ENCODE data around the gene PPP2R5A.

The PPP2R5A gene

GRCh38 chr1:212254853-212255363 is 30.3 kb upstream of the PPP2R5A start:
- Histone ChIP-seq H4K8ac (ENCODE audit: low read depth, low read length) (no peak overlapping the region), H3K14ac (ENCODE audit: low read length) (no peak overlapping the region), H2BK12ac (ENCODE audit: low read length) (no peak overlapping the region), H2BK120ac (ENCODE audit: insufficient read depth, low read length, poor library complexity) (no peak overlapping the region), H3K27ac (ENCODE audit: low read depth, low read length) (no peak overlapping the region), H2AFZ (ENCODE audit: insufficient read depth, low read length, poor library complexity) (no peak overlapping the region), H3K18ac (ENCODE audit: low read length) (no peak overlapping the region), H3K27me3 (ENCODE audit: insufficient read depth, low read length) (no peaks in the 10 kb centered on the region), H3K79me2 (ENCODE audit: control insufficient read depth, insufficient read depth, low read length, poor library complexity) (no peaks in the 10 kb centered on the region), H3K4me2 (ENCODE audit: low read length) (no peak overlapping the region), H4K12ac (ENCODE audit: low read depth, low read length) (no peak overlapping the region), H3K4me3 (ENCODE audit: low read depth, low read length) (no peak overlapping the region), H3K4ac (ENCODE audit: low read depth, low read length) (no peak overlapping the region), H3K9me3 (ENCODE audit: insufficient read depth, low read depth, low read length) (no peaks in the 10 kb centered on the region), H2BK5ac (ENCODE audit: low read depth, low read length, poor library complexity) (no peak overlapping the region), H3K79me1 (ENCODE audit: low read length) (no peaks in the 10 kb centered on the region), H4K91ac (ENCODE audit: low read depth, low read length) (no peak overlapping the region), H3K36me3 (ENCODE audit: control insufficient read depth in 1 of 2, insufficient read depth in 2 of 2, low read length in 2 of 2) (no peaks in the 10 kb centered on the region), H3K9ac (ENCODE audit: low read length) (no peak overlapping the region), H2AK5ac (ENCODE audit: low read length) (no peak overlapping the region), H3K4me1 (ENCODE audit: control insufficient read depth in 1 of 2, insufficient read depth in 2 of 2, low read length in 2 of 2) (no peaks in the 10 kb centered on the region), H3K23ac (ENCODE audit: low read length) (no peak overlapping the region)
- no CpG with 5 or more reads among the region's 7 CpGs for WGBS (ENCODE audit: extremely low coverage, insufficient coverage, insufficient read length)
- DNase-seq = no peak

- H4K12ac ChIP-seq (ENCODE audit: low read depth, low read length) = no peak overlapping the region
- no peak overlapping the region for H3K27ac ChIP-seq (ENCODE audit: low read depth, low read length)
- H3K27me3 ChIP-seq (ENCODE audit: insufficient read depth, low read length) = no peaks in the 10 kb centered on the region
- H2BK5ac ChIP-seq (ENCODE audit: low read depth, low read length, poor library complexity) = no peak overlapping the region
- no peak overlapping the region for H3K23ac ChIP-seq (ENCODE audit: low read length)
- H3K9ac ChIP-seq (ENCODE audit: low read length) = no peak overlapping the region
- WGBS (ENCODE audit: extremely low coverage, insufficient coverage, insufficient read length) = no CpG with 5 or more reads among the region's 9 CpGs
- H3K36me3 ChIP-seq (ENCODE audit: control insufficient read depth in 1 of 2, insufficient read depth in 2 of 2, low read length in 2 of 2) = no peaks in the 10 kb centered on the region
- no peak overlapping the region for H3K4me3 ChIP-seq (ENCODE audit: low read depth, low read length)
- no peaks in the 10 kb centered on the region for H3K9me3 ChIP-seq (ENCODE audit: insufficient read depth, low read depth, low read length)
- no peak overlapping the region for H2AFZ ChIP-seq (ENCODE audit: insufficient read depth, low read length, poor library complexity)
- H2BK12ac ChIP-seq (ENCODE audit: low read length) = no peak overlapping the region
- H3K4ac ChIP-seq (ENCODE audit: low read depth, low read length) = no peak overlapping the region
- H4K91ac ChIP-seq (ENCODE audit: low read depth, low read length) = no peak overlapping the region
- H2AK5ac ChIP-seq (ENCODE audit: low read length) = no peak overlapping the region
- no peaks in the 10 kb centered on the region for H3K79me1 ChIP-seq (ENCODE audit: low read length)
- no peak overlapping the region for H3K4me2 ChIP-seq (ENCODE audit: low read length)
- no peaks in the 10 kb centered on the region for H3K79me2 ChIP-seq (ENCODE audit: control insufficient read depth, insufficient read depth, low read length, poor library complexity)
- H3K18ac ChIP-seq (ENCODE audit: low read length) = no peak overlapping the region
- H2BK120ac ChIP-seq (ENCODE audit: insufficient read depth, low read length, poor library complexity) = no peak overlapping the region
- H3K4me1 ChIP-seq (ENCODE audit: control insufficient read depth in 1 of 2, insufficient read depth in 2 of 2, low read length in 2 of 2) = peaks cover 0 to under 1% of the 10 kb centered on the region in 2 experiments
- H3K14ac ChIP-seq (ENCODE audit: low read length) = no peak overlapping the region
- no peak for DNase-seq
- H4K8ac ChIP-seq (ENCODE audit: low read depth, low read length) = no peak overlapping the region
These were observed 29.4 kb upstream of the PPP2R5A start for GRCh38 chr1:212255705-212256307.

DNA sequence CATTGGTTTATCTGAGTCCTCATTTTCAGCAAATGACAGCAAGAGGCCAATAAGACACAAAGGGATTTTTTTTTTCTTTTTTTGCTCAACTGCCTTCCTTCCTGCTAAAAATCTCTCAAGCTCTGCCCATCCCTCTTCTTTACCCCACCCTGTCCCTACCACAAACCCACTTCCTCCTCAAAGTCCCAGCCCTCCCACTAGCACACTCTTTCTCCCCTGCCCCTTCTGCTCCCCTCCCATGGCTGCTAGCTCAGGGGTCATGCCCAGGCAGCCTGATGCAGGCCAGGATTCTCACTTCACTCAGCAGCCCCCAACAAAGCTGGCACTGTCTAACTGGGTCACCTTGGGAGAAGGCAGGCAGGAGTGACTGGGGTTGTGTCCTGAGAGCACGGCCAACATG is 28.8 kb upstream of the PPP2R5A start:
- no peak overlapping the region for H3K14ac ChIP-seq (ENCODE audit: low read length)
- H3K23ac ChIP-seq (ENCODE audit: low read length) = no peak overlapping the region
- no peak overlapping the region for H3K4me3 ChIP-seq (ENCODE audit: low read depth, low read length)
- DNase-seq = no peak
- no peaks in the 10 kb centered on the region for H3K9me3 ChIP-seq (ENCODE audit: insufficient read depth, low read depth, low read length)
- H2BK120ac ChIP-seq (ENCODE audit: insufficient read depth, low read length, poor library complexity) = no peak overlapping the region
- no peak overlapping the region for H2BK5ac ChIP-seq (ENCODE audit: low read depth, low read length, poor library complexity)
- H3K27ac ChIP-seq (ENCODE audit: low read depth, low read length) = no peak overlapping the region
- no peaks in the 10 kb centered on the region for H3K27me3 ChIP-seq (ENCODE audit: insufficient read depth, low read length)
- no peak overlapping the region for H3K9ac ChIP-seq (ENCODE audit: low read length)
- no peaks in the 10 kb centered on the region for H3K79me2 ChIP-seq (ENCODE audit: control insufficient read depth, insufficient read depth, low read length, poor library complexity)
- no peak overlapping the region for H2AK5ac ChIP-seq (ENCODE audit: low read length)
- H3K18ac ChIP-seq (ENCODE audit: low read length) = no peak overlapping the region
- H3K4me2 ChIP-seq (ENCODE audit: low read length) = no peak overlapping the region
- H3K36me3 ChIP-seq (ENCODE audit: control insufficient read depth in 1 of 2, insufficient read depth in 2 of 2, low read length in 2 of 2) = no peaks in the 10 kb centered on the region
- no peak overlapping the region for H2BK12ac ChIP-seq (ENCODE audit: low read length)
- no peak overlapping the region for H4K91ac ChIP-seq (ENCODE audit: low read depth, low read length)
- no peak overlapping the region for H2AFZ ChIP-seq (ENCODE audit: insufficient read depth, low read length, poor library complexity)
- H3K4me1 ChIP-seq (ENCODE audit: control insufficient read depth in 1 of 2, insufficient read depth in 2 of 2, low read length in 2 of 2) = peaks cover 0 to 6% of the 10 kb centered on the region in 2 experiments
- H4K8ac ChIP-seq (ENCODE audit: low read depth, low read length) = no peak overlapping the region
- H3K79me1 ChIP-seq (ENCODE audit: low read length) = no peaks in the 10 kb centered on the region
- WGBS (ENCODE audit: extremely low coverage, insufficient coverage, insufficient read length) = no CpG with 5 or more reads among the region's 1 CpG
- H4K12ac ChIP-seq (ENCODE audit: low read depth, low read length) = no peak overlapping the region
- H3K4ac ChIP-seq (ENCODE audit: low read depth, low read length) = no peak overlapping the region

- no peaks in the 10 kb centered on the region for H3K79me2 ChIP-seq (ENCODE audit: control insufficient read depth, insufficient read depth, low read length, poor library complexity)
- H3K79me1 ChIP-seq (ENCODE audit: low read length) = no peaks in the 10 kb centered on the region
- no peaks in the 10 kb centered on the region for H3K9me3 ChIP-seq (ENCODE audit: insufficient read depth, low read depth, low read length)
- no peak for DNase-seq
- H3K18ac ChIP-seq (ENCODE audit: low read length) = no peak overlapping the region
- H3K4me2 ChIP-seq (ENCODE audit: low read length) = no peak overlapping the region
- peaks cover 0 to 7% of the 10 kb centered on the region in 2 experiments for H3K4me1 ChIP-seq (ENCODE audit: control insufficient read depth in 1 of 2, insufficient read depth in 2 of 2, low read length in 2 of 2)
- H3K27ac ChIP-seq (ENCODE audit: low read depth, low read length) = no peak overlapping the region
- no peak overlapping the region for H2BK12ac ChIP-seq (ENCODE audit: low read length)
- no peak overlapping the region for H3K9ac ChIP-seq (ENCODE audit: low read length)
- H2AFZ ChIP-seq (ENCODE audit: insufficient read depth, low read length, poor library complexity) = no peak overlapping the region
- no peak overlapping the region for H2BK120ac ChIP-seq (ENCODE audit: insufficient read depth, low read length, poor library complexity)
- H4K91ac ChIP-seq (ENCODE audit: low read depth, low read length) = no peak overlapping the region
- no peak overlapping the region for H3K4me3 ChIP-seq (ENCODE audit: low read depth, low read length)
- no CpG with 5 or more reads among the region's 4 CpGs for WGBS (ENCODE audit: extremely low coverage, insufficient coverage, insufficient read length)
- H3K14ac ChIP-seq (ENCODE audit: low read length) = no peak overlapping the region
- H4K8ac ChIP-seq (ENCODE audit: low read depth, low read length) = no peak overlapping the region
- H2AK5ac ChIP-seq (ENCODE audit: low read length) = no peak overlapping the region
- no peak overlapping the region for H4K12ac ChIP-seq (ENCODE audit: low read depth, low read length)
- H2BK5ac ChIP-seq (ENCODE audit: low read depth, low read length, poor library complexity) = no peak overlapping the region
- no peaks in the 10 kb centered on the region for H3K36me3 ChIP-seq (ENCODE audit: control insufficient read depth in 1 of 2, insufficient read depth in 2 of 2, low read length in 2 of 2)
- H3K23ac ChIP-seq (ENCODE audit: low read length) = no peak overlapping the region
- no peaks in the 10 kb centered on the region for H3K27me3 ChIP-seq (ENCODE audit: insufficient read depth, low read length)
- H3K4ac ChIP-seq (ENCODE audit: low read depth, low read length) = no peak overlapping the region
These were observed 28.1 kb upstream of the PPP2R5A start for GRCh38 chr1:212257157-212257556.
